ENCODE measurements around the gene GABPB1. TPM values are rescaled to one million over a fixed set of nuclear protein-coding genes. Genes with fewer than 3 reads are reported as not detected.
A peak's percentile ranks its signal among the peaks of the same experiment; 100 is the strongest.

GABPB1 gene
- total and polyA plus RNA-seq, 2 of the 13 experiments (the other 11 are each of a cell fraction or from before 2014, with no cell fraction given) = 17.5 to 39.5 TPM

GRCh38 chr15:50244959-50245624, 109.9 kb downstream of the GABPB1 start (continued):
- TF ChIP-seq ZBTB34 (CRISPR knock-in tag; IDR thresholded peaks at IDR 0.05) (no peak), MED1 (CRISPR knock-in tag; IDR thresholded peaks at IDR 0.05) (no peak), BRCA1 (CRISPR knock-in tag; IDR thresholded peaks at IDR 0.05) (no peak), ZNF292 (CRISPR knock-in tag; IDR thresholded peaks at IDR 0.05; ENCODE audit: borderline replicate concordance, low read depth) (peak; percentile 61; the same call in 1 of the 2 replicates), PCBP1 (IDR thresholded peaks at IDR 0.05; ENCODE audit: borderline replicate concordance, low read depth, low read length) (no peak), NR2F1 (CRISPR knock-in tag; IDR thresholded peaks at IDR 0.05) (peak in 1 of 2 experiments; percentile 40; a peak in 1 of 4 replicates), IRF2 (CRISPR knock-in tag; IDR thresholded peaks at IDR 0.05) (no peak), ZNF800 (CRISPR knock-in tag; IDR thresholded peaks at IDR 0.05) (no peak), ZFAT (CRISPR knock-in tag; conservative IDR thresholded peaks at IDR 0.05) (no peak), RARA (CRISPR knock-in tag; IDR thresholded peaks at IDR 0.05) (peak; percentile 83), ZNF724P (CRISPR knock-in tag; IDR thresholded peaks at IDR 0.05; ENCODE audit: borderline replicate concordance) (no peak), CREBL2 (CRISPR knock-in tag; IDR thresholded peaks at IDR 0.05; ENCODE audit: borderline replicate concordance) (no peak), ZMYM4 (CRISPR knock-in tag; IDR thresholded peaks at IDR 0.05) (no peak), ZKSCAN5 (CRISPR knock-in tag; IDR thresholded peaks at IDR 0.05) (no peak), ZBTB39 (CRISPR knock-in tag; IDR thresholded peaks at IDR 0.05) (no peak), RORA (CRISPR knock-in tag; IDR thresholded peaks at IDR 0.05) (no peak), MXI1 (IDR thresholded peaks at IDR 0.05; ENCODE audit: borderline replicate concordance, low read depth, low read length) (no peak), USF2 (IDR thresholded peaks at IDR 0.05; ENCODE audit: low read depth, low read length) (no peak), USF2 (CRISPR knock-in tag; IDR thresholded peaks at IDR 0.05; ENCODE audit: borderline replicate concordance) (peak; percentile 37; the same call in 1 of the 2 replicates), ZFP91 (CRISPR knock-in tag; IDR thresholded peaks at IDR 0.05; ENCODE audit: borderline replicate concordance) (no peak)

Measured in HepG2 (cell line).